Adrenal gland (tissue), 5 donors: ENCODE data around the gene MRFAP1.

Source experiments
- CTCF ChIP-seq, 6 experiments: fragments of 450-650 bp in 4 of 6; fragments of 200-600 bp in 2 of 6; sonication (generic) in 1 of 6; IDR thresholded peaks; 1 replicate in 5 of 6; 2 replicates in 1 of 6; pipeline versions ENCODE4 v1.5.1 to v1.8.0; 2016 to 2021; ENCODE audit warnings: antibody characterized with exemption in 6 of 6, mild to moderate bottlenecking in 2 of 6, moderate library complexity in 1 of 6
- POLR2A ChIP-seq, 2 donors: fragments of 450-650 bp; IDR thresholded peaks; one replicate each; pipeline ENCODE4 v1.6.1; 2017; ENCODE audit warnings: antibody characterized with exemption in 2 of 2, mild to moderate bottlenecking in 2 of 2, moderate library complexity in 1 of 2
- donor health status: DM: no; HTN: no; CAD: no.

- TF ChIP-seq CTCF (IDR thresholded peaks at IDR 0.05) (no peak), POLR2A (IDR thresholded peaks at IDR 0.05) (no peak)
These were observed 40.7 kb downstream of the MRFAP1 start for GRCh38 chr4:6681191-6681590.
